Prostate gland (tissue), 2 donors: ENCODE results near the gene ZNF143. TPM values are rescaled to one million over a fixed set of nuclear protein-coding genes. Genes with fewer than 3 reads are reported as not detected.
"Not testable (repeated sequence)": the region's sequence is repeated elsewhere in the genome, so short reads cannot be mapped to it uniquely, and the experiment has no call there.

Source experiments
- DNase-seq: peaks from one replicate; pipeline ENCODE4 v3.0.0-alpha.2; 2019; ENCODE audit warnings: low spot score
- H3K27ac ChIP-seq, 2 donors: fragments of 200-600 bp; sonication (generic); 2 replicates each; pipeline ENCODE4 v1.5.1; 2017 to 2019
- H3K27me3 ChIP-seq: fragments of 200-600 bp; sonication (generic); replicated peaks from 2 replicates; pipeline ENCODE4 v1.5.1; 2019; ENCODE audit not compliant: insufficient read depth
- H3K36me3 ChIP-seq, 2 donors: fragments of 200-600 bp; sonication (generic); 1 replicate in 1 of 2; 2 replicates in 1 of 2; pipeline versions ENCODE4 v1.5.1 to v1.8.1; 2017 to 2019
- H3K4me1 ChIP-seq: fragments of 200-600 bp; sonication (generic); replicated peaks from 2 replicates; pipeline ENCODE4 v1.5.1; 2019
- H3K4me3 ChIP-seq, 2 donors: fragments of 200-600 bp; sonication (generic); 2 replicates each; pipeline ENCODE4 v1.5.1; 2017 to 2019
- H3K9me3 ChIP-seq: fragments of 200-600 bp; sonication (generic); 2 replicates; pipeline ENCODE4 v1.5.1; 2017
- CTCF ChIP-seq, 4 experiments: fragments of 200-600 bp in 2 of 4; fragments of 450-650 bp in 2 of 4; sonication (generic) in 2 of 4; IDR thresholded peaks; 1 replicate in 3 of 4; 2 replicates in 1 of 4; pipeline ENCODE4 v1.5.1; 2016 to 2019; ENCODE audit warnings: antibody characterized with exemption in 4 of 4, mild to moderate bottlenecking in 2 of 4, moderate library complexity in 2 of 4
- POLR2A ChIP-seq: fragments of 450-650 bp; IDR thresholded peaks from one replicate; pipeline ENCODE4 v1.6.1; 2016; ENCODE audit warnings: antibody characterized with exemption, mild to moderate bottlenecking
- POLR2AphosphoS5 ChIP-seq: sonication (generic); formaldehyde crosslinking; IDR thresholded peaks from one replicate; pipeline ENCODE4 v1.6.1; 2017; ENCODE audit warnings: antibody characterized with exemption
- WGBS: methylation state at CpG from one replicate; pipeline ENCODE4 v1.1.5; 2018; 5-methylcytosine and 5-hydroxymethylcytosine counted together
- intact Hi-C: fragments of 100-400 bp; cut with DNase I; formaldehyde crosslinking; loops from one replicate; pipeline ENCODE4 v1.14.2; 2022
- total RNA-seq, 2 donors: library from RNA; depleted of rRNA; stranded (reverse); fragments of >200 nt; gene quantifications; one replicate each; pipeline ENCODE4 v1.1.0, GENCODE V29; 2016

Gene ZNF143
- total RNA-seq: 10 to 100 TPM; 15.5 to 41.1 TPM

- no peaks in the 10 kb centered on the region for H3K4me1 ChIP-seq
- no peaks in the 10 kb centered on the region for H3K9me3 ChIP-seq
- no peaks in the 10 kb centered on the region for H3K36me3 ChIP-seq
- DNase-seq: peak; percentile 100
- no peaks in the 10 kb centered on the region for H3K27me3 ChIP-seq
- H3K4me3 ChIP-seq: peak within 1 kb of the TSS; percentile 82 to 95
- WGBS: 0% methylated on average over 45 of the region's 45 CpGs
- peak in 2 of 4 experiments; percentile 17 to 39 for TF ChIP-seq CTCF (IDR thresholded peaks at IDR 0.05)
- TF ChIP-seq POLR2AphosphoS5: peak; percentile 98
- peak; percentile 95 for TF ChIP-seq POLR2A
- intact Hi-C loops: loop anchor here (2.0 to 10.0 kb wide), 2 partner anchors 146 to 152 kb away; partner anchors contain the start of gene TMEM41B
- H3K27ac ChIP-seq: peak within 1 kb of the TSS; percentile 99 to 100
These were observed at the start of gene ZNF143 for GRCh38 chr11:9460322-9461062. Gene ZNF143 (plus strand): TSS chr11:9461012. CDS start chr11:9471309, 10,297 bp downstream.

GRCh38 chr11:9428706-9429105 lies 32.1 kb upstream of the ZNF143 start:
- WGBS: 70% methylated on average over 1 of the region's 1 CpG
- H3K27me3 ChIP-seq: no peaks in the 10 kb centered on the region
- H3K27ac ChIP-seq: no peak overlapping the region
- peaks cover 11 to 12% of the 10 kb centered on the region in 2 donors for H3K36me3 ChIP-seq
- no peaks in the 10 kb centered on the region for H3K9me3 ChIP-seq
- H3K4me3 ChIP-seq: no peak overlapping the region
- no peak for DNase-seq
- TF ChIP-seq POLR2A (no peak), POLR2AphosphoS5 (no peak), CTCF (IDR thresholded peaks at IDR 0.05) (no peak)
- intact Hi-C loops: no loop called here
- no peaks in the 10 kb centered on the region for H3K4me1 ChIP-seq

- Histone ChIP-seq H3K9me3 (no peaks in the 10 kb centered on the region), H3K27ac (no peak overlapping the region), H3K36me3 (peaks cover 0 to 12% of the 10 kb centered on the region in 2 donors), H3K4me1 (no peaks in the 10 kb centered on the region), H3K4me3 (no peak overlapping the region), H3K27me3 (no peaks in the 10 kb centered on the region)
- 84% methylated on average over 4 of the region's 4 CpGs for WGBS
- no peak for TF ChIP-seq POLR2AphosphoS5
- no peak for TF ChIP-seq CTCF (IDR thresholded peaks at IDR 0.05)
- no peak for TF ChIP-seq POLR2A
- no peak for DNase-seq
- intact Hi-C loops: no loop called here
These were observed 22.2 kb upstream of the ZNF143 start for GRCh38 chr11:9438611-9439010.

GRCh38 chr11:9446230-9446629 lies 14.6 kb upstream of the ZNF143 start:
- Histone ChIP-seq H3K27ac (no peak overlapping the region), H3K36me3 (no peaks in the 10 kb centered on the region), H3K27me3 (no peaks in the 10 kb centered on the region), H3K9me3 (no peaks in the 10 kb centered on the region), H3K4me1 (no peaks in the 10 kb centered on the region), H3K4me3 (no peak overlapping the region)
- DNase-seq: no peak
- 90% methylated on average over 4 of the region's 4 CpGs for WGBS
- TF ChIP-seq POLR2A: no peak
- no peak for TF ChIP-seq POLR2AphosphoS5
- intact Hi-C loops: no loop called here

- no peaks in the 10 kb centered on the region for H3K4me1 ChIP-seq
- no peaks in the 10 kb centered on the region for H3K9me3 ChIP-seq
- no peaks in the 10 kb centered on the region for H3K36me3 ChIP-seq
- intact Hi-C loops: no loop called here
- whole genome bisulfite sequencing: 96% methylated on average over 9 of the region's 9 CpGs
- TF ChIP-seq CTCF (IDR thresholded peaks at IDR 0.05) (no peak), POLR2A (no peak), POLR2AphosphoS5 (no peak)
- H3K4me3 ChIP-seq: no peak overlapping the region
- DNase-seq: no peak
- no peak overlapping the region for H3K27ac ChIP-seq
- no peaks in the 10 kb centered on the region for H3K27me3 ChIP-seq
These were observed 12.0 kb upstream of the ZNF143 start for GRCh38 chr11:9448576-9449352.

GRCh38 chr11:9452023-9452422 lies 8.8 kb upstream of the ZNF143 start:
- DNase-seq, intact Hi-C loops, H3K4me3 ChIP-seq, H3K36me3 ChIP-seq, H3K4me1 ChIP-seq, H3K27me3 ChIP-seq, H3K27ac ChIP-seq, H3K9me3 ChIP-seq: not testable (repeated sequence)
- WGBS: 64% methylated on average over 7 of the region's 7 CpGs
